ENCODE data around the gene TRIP12.

TRIP12 gene

DNA sequence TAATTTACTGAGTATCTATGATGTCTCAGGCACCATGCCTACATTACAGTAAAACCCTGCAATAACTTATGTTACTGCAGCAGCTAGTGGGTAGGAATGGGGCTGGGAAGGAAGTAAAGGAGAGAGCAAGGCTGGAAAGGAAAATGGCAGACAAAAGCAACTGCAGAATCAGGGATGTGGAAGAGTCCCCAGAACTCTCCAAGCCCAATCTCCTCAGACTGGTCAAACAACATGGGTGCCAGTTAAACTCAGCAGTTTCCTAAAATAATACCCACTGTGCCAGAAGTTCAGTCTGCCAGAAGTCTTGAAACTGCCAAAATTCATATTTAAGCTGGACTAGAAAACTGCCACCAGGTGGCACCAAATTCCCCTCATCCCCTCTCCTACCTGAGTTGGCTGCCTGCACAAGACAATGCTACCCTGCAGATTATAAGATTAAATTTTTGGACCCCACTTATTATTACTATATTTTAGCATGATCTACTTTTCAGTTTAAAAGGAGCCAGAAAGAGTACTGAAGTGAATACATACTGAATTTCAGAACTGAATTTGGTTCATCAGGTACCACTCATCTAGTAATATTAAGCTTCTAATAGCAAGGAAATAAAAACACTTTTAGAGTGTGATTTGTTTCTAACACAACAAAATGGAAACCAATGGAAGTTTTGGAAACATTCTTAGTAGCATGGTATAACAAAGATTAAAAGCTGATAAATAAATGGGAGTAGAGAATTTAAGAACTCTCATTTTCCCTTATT is 120.6 kb downstream of the TRIP12 start:
- no peaks in the 10 kb centered on the region for H3K27me3 ChIP-seq (ENCODE audit: control insufficient read depth, low read length)
- H3K4me3 ChIP-seq (ENCODE audit: low read length), result no peak overlapping the region
- H4K20me1 ChIP-seq (ENCODE audit: control insufficient read depth, insufficient read depth, low read depth, low read length), result no peaks in the 10 kb centered on the region
- no peaks in the 10 kb centered on the region for H3K79me2 ChIP-seq (ENCODE audit: control insufficient read depth, low read length)
- H3K9me3 ChIP-seq (ENCODE audit: control insufficient read depth, insufficient read depth, low read length), result no peaks in the 10 kb centered on the region
- H3K4me2 ChIP-seq (ENCODE audit: low read length), result no peak overlapping the region
- H3K36me3 ChIP-seq (ENCODE audit: control insufficient read depth, low read length), result peaks cover 74% of the 10 kb centered on the region
- peaks cover 10% of the 10 kb centered on the region; the same call in 1 of the 2 replicates for H3F3A ChIP-seq (ENCODE audit: control insufficient read depth, insufficient read depth)
- TF ChIP-seq EZH2phosphoT487 (IDR thresholded peaks at IDR 0.05; ENCODE audit: borderline replicate concordance, low read length), result no peak
- TF ChIP-seq, protein P1, sequence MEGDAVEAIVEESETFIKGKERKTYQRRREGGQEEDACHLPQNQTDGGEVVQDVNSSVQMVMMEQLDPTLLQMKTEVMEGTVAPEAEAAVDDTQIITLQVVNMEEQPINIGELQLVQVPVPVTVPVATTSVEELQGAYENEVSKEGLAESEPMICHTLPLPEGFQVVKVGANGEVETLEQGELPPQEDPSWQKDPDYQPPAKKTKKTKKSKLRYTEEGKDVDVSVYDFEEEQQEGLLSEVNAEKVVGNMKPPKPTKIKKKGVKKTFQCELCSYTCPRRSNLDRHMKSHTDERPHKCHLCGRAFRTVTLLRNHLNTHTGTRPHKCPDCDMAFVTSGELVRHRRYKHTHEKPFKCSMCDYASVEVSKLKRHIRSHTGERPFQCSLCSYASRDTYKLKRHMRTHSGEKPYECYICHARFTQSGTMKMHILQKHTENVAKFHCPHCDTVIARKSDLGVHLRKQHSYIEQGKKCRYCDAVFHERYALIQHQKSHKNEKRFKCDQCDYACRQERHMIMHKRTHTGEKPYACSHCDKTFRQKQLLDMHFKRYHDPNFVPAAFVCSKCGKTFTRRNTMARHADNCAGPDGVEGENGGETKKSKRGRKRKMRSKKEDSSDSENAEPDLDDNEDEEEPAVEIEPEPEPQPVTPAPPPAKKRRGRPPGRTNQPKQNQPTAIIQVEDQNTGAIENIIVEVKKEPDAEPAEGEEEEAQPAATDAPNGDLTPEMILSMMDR (IDR thresholded peaks at IDR 0.05; ENCODE audit: low read depth, low read length, poor library complexity, severe bottlenecking), result peak; percentile 76
- no peaks in the 10 kb centered on the region for H3K4me1 ChIP-seq (ENCODE audit: control insufficient read depth, low read length)
- no peak overlapping the region for H3K27ac ChIP-seq (ENCODE audit: low read depth, low read length)
- no peaks in the 10 kb centered on the region for H3K9me2 ChIP-seq (replicated peaks; ENCODE audit: control insufficient read depth, low read length)

DNA sequence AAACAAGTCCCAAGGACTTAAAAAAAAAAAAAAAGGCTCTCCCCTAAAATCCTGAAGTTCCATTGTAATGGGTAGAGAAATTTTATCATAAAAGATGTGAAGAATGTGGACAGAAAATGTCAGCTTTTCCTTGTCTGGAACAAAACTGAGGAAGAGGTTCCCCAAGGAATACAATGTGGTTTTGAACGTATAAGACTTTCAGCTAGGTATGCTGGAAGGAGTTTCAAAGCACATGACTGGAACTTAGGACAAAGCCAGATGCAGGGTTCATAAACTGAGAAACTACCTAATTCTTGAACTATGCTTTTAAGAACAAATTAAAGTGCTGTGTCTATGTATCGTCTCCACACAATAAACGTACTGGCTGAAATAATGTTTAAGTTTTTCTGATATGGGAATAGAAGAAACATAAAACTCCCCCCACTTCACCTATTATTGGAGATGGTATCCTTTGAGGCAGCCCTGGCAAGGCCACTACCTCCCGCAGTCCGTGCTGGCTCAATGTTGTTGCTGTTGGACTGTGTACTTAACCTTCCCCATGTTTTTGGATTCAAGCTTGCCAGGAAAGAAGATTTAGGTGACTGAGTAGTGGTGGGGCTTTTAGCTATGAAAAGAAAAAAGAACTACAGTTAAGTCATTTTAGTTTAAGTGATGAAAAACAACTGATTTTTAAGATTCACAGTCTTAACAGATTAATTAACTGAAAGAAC is 123.2 kb downstream of the TRIP12 start:
- H4K20me1 ChIP-seq (ENCODE audit: control insufficient read depth, insufficient read depth, low read depth, low read length), result no peaks in the 10 kb centered on the region
- H3F3A ChIP-seq (ENCODE audit: control insufficient read depth, insufficient read depth), result peaks cover 3% of the 10 kb centered on the region; the same call in 1 of the 2 replicates
- H3K4me1 ChIP-seq (ENCODE audit: control insufficient read depth, low read length), result no peaks in the 10 kb centered on the region
- no peak overlapping the region for H3K4me2 ChIP-seq (ENCODE audit: low read length)
- no peak for TF ChIP-seq EZH2phosphoT487 (IDR thresholded peaks at IDR 0.05; ENCODE audit: borderline replicate concordance, low read length)
- TF ChIP-seq, protein P1 (IDR thresholded peaks at IDR 0.05; ENCODE audit: low read depth, low read length, poor library complexity, severe bottlenecking), result no peak
- H3K27me3 ChIP-seq (ENCODE audit: control insufficient read depth, low read length), result no peaks in the 10 kb centered on the region
- H3K36me3 ChIP-seq (ENCODE audit: control insufficient read depth, low read length), result peaks cover 81% of the 10 kb centered on the region
- H3K9me3 ChIP-seq (ENCODE audit: control insufficient read depth, insufficient read depth, low read length), result no peaks in the 10 kb centered on the region
- H3K9me2 ChIP-seq (replicated peaks; ENCODE audit: control insufficient read depth, low read length), result no peaks in the 10 kb centered on the region
- H3K27ac ChIP-seq (ENCODE audit: low read depth, low read length), result no peak overlapping the region
- no peak overlapping the region for H3K4me3 ChIP-seq (ENCODE audit: low read length)
- no peaks in the 10 kb centered on the region for H3K79me2 ChIP-seq (ENCODE audit: control insufficient read depth, low read length)

DNA sequence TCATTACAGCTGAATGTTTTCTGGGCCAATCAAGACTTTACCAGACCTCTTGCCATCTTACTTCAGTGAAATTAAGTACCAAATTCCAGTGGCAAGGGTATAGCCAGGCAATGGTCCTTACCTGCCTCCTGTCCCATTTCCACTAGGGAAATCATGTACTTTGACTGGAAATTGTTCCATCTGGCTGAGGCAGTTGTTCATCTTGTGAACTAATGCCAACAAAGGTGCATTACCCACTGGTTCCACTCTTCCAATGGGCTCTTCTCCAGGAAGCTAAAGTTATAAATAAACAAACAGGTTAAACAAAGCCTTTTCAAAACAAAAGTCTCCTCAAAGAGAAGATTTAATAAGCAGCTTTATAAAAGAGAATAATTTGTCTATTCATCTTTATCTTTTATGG is 126.8 kb downstream of the TRIP12 start:
- no peak overlapping the region for H3K4me3 ChIP-seq (ENCODE audit: low read length)
- peaks cover 89% of the 10 kb centered on the region for H3K36me3 ChIP-seq (ENCODE audit: control insufficient read depth, low read length)
- H3F3A ChIP-seq (ENCODE audit: control insufficient read depth, insufficient read depth), result no peaks in the 10 kb centered on the region
- H3K9me2 ChIP-seq (replicated peaks; ENCODE audit: control insufficient read depth, low read length), result no peaks in the 10 kb centered on the region
- no peaks in the 10 kb centered on the region for H4K20me1 ChIP-seq (ENCODE audit: control insufficient read depth, insufficient read depth, low read depth, low read length)
- no peak for TF ChIP-seq EZH2phosphoT487 (IDR thresholded peaks at IDR 0.05; ENCODE audit: borderline replicate concordance, low read length)
- TF ChIP-seq, protein P1 (IDR thresholded peaks at IDR 0.05; ENCODE audit: low read depth, low read length, poor library complexity, severe bottlenecking), result no peak
- H3K4me1 ChIP-seq (ENCODE audit: control insufficient read depth, low read length), result no peaks in the 10 kb centered on the region
- H3K27ac ChIP-seq (ENCODE audit: low read depth, low read length), result no peak overlapping the region
- no peak overlapping the region for H3K4me2 ChIP-seq (ENCODE audit: low read length)
- H3K27me3 ChIP-seq (ENCODE audit: control insufficient read depth, low read length), result no peaks in the 10 kb centered on the region
- H3K79me2 ChIP-seq (ENCODE audit: control insufficient read depth, low read length), result no peaks in the 10 kb centered on the region
- no peaks in the 10 kb centered on the region for H3K9me3 ChIP-seq (ENCODE audit: control insufficient read depth, insufficient read depth, low read length)
